GM19099 (cell line): ENCODE data around the gene KDM3A.

ENCODE experiments used
- POLR2A ChIP-seq: IDR thresholded peaks from 3 replicates; pipeline ENCODE4 v1.6.1; 2011; ENCODE audit warnings: low read depth; ENCODE audit not compliant: insufficient read length; ENCODE audit errors: extremely low read depth

Gene KDM3A

GRCh38 chr2:86518481-86518880 is 77.3 kb downstream of the KDM3A start:
- TF ChIP-seq POLR2A: no peak

DNA sequence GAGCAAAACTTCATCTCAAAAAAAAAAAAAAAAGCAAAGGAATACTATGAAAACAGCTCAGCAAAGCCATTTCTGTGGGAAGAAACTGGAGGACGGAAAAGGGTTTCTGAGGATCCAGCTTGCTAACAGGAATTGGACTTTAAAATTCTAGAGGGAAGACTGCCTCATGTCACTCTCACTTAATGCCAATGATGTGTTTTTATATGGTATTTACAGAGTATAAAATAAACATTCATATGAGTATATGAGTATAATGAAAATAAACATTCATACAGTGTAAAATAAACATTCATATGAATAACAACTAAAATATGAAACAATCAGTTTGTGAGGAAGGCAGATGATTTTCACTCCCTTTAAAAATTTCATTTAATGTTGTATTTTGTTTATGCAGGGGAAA is 78.2 kb downstream of the KDM3A start:
- TF ChIP-seq POLR2A: no peak

GRCh38 chr2:86520153-86520552 is 79.0 kb downstream of the KDM3A start:
- no peak for TF ChIP-seq POLR2A

DNA sequence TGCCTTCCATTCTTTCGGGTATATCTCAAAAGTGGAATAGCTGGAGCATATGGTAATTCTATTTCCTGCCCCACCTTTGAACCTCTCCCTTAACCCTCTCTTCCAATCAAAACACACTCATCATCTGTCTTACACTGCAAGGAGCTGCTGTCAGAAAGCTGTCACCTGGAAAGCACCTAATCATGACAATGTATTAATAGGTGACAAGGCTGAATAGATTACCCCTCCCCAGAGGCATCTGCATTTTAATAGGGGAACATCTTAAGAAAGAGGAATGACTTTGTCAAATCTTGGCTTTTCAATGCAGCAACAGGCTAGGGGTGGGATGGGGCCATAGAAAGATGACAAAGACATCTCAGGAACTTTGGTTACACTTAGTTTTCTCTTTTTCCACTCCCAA is 80.8 kb downstream of the KDM3A start:
- TF ChIP-seq POLR2A: no peak

DNA sequence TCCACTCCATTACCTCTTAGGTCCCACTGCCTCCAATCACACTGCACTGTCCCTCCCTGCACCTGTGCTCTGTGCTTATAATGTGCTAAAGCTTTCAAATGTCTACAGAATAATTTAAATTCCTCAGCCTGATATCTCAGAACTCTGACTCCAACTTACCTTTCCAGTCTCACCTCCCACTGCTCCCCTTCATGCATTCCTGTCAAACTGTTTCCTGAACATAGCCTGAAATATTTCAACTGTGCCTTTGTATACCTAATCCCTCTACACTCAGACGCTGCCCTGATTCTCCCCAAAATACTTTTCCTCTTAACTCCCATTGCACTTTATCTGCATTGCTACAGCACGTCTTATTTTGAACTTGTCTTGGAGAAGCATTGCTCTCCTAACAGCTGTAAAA is 81.5 kb downstream of the KDM3A start:
- TF ChIP-seq POLR2A: no peak

DNA sequence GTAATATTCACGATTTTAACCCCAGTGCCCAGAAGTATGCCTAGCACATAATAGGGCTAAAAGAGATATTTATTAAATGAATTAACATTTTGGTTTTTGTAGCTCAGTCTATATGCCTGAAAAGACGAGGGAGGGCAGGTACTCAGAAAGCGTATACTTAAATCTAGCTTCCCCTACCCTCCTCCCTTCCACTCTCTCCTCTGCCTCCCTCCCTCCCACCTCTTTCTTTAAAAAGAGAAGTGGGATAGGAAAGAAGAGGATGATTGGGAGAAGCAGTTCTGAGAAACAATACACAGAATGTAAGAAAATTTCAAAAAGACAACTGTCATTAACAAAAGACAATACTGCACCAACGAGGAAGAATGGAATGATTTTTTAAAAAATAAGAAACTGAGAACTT is 82.3 kb downstream of the KDM3A start:
- no peak for TF ChIP-seq POLR2A

GRCh38 chr2:86525421-86526340 is 84.5 kb downstream of the KDM3A start:
- TF ChIP-seq POLR2A: no peak

DNA sequence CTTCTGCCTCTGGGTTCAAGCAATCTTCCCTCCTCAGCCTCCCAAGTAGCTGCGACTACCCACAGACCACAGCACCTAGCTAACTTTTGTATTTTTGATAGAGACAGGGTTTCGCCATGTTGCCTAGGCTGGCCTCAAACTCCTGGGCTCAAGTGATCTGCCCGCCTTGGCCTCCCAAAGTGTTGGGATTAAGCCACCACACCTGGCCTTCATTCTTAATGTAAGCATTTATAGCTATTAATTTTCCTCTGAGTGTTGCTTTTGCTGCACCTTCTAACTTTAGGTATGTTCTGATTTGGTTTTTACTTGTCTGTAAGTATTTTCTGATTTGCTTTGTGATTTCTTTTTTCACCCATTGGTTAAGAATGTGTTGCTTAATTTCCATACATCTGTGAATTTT is 92.4 kb downstream of the KDM3A start:
- TF ChIP-seq POLR2A: no peak

GRCh38 chr2:86541334-86541733 is 100.2 kb downstream of the KDM3A start:
- TF ChIP-seq POLR2A: no peak
